Sigmoid colon (tissue), 3 donors: ENCODE measurements around the gene GSG1L.

Experiments used
- POLR2A ChIP-seq, 2 donors: fragments of 450-650 bp; IDR thresholded peaks; one replicate each; pipeline ENCODE4 v1.6.1; 2016; ENCODE audit warnings: antibody characterized with exemption in 2 of 2, mild to moderate bottlenecking in 2 of 2, moderate library complexity in 2 of 2
- TF ChIP-seq, protein P1 (sequence below), 4 experiments: fragments of 450-650 bp in 3 of 4; fragments of 200-600 bp in 1 of 4; IDR thresholded peaks; one replicate each; pipeline ENCODE4 v1.5.1; 2016 to 2019; ENCODE audit warnings: antibody characterized with exemption in 4 of 4, mild to moderate bottlenecking in 3 of 4, moderate library complexity in 2 of 4

DNA sequence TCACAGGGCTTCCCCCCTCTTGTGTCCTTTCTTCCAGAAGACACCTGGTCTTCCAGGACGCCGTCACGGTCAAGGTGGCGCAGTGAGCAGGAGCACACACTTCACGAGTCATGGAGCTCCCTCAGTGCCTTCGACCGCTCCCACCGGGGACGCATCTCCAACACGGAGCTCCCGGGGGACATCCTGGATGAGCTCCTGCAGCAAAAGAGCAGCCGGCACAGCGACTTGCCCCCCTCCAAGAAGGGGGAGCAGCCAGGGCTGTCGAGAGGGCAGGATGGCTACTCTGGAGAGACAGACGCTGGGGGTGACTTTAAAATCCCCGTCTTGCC lies 314.0 kb downstream of the GSG1L start:
- TF ChIP-seq POLR2A (IDR thresholded peaks at IDR 0.05): no peak
- TF ChIP-seq, protein P1, sequence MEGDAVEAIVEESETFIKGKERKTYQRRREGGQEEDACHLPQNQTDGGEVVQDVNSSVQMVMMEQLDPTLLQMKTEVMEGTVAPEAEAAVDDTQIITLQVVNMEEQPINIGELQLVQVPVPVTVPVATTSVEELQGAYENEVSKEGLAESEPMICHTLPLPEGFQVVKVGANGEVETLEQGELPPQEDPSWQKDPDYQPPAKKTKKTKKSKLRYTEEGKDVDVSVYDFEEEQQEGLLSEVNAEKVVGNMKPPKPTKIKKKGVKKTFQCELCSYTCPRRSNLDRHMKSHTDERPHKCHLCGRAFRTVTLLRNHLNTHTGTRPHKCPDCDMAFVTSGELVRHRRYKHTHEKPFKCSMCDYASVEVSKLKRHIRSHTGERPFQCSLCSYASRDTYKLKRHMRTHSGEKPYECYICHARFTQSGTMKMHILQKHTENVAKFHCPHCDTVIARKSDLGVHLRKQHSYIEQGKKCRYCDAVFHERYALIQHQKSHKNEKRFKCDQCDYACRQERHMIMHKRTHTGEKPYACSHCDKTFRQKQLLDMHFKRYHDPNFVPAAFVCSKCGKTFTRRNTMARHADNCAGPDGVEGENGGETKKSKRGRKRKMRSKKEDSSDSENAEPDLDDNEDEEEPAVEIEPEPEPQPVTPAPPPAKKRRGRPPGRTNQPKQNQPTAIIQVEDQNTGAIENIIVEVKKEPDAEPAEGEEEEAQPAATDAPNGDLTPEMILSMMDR (IDR thresholded peaks at IDR 0.05): no peak
